HEK293 (cell line): ENCODE data around the gene FOXRED1.

Experiments used
- HOXD13 ChIP-seq: sonication (generic); formaldehyde crosslinking; IDR thresholded peaks from 2 replicates; pipeline ENCODE4 v1.8.0; 2022; ENCODE audit warnings: missing genetic modification reagents, borderline replicate concordance
- TCF7L2 ChIP-seq: IDR thresholded peaks from 2 replicates; pipeline ENCODE4 v1.6.1; 2011; ENCODE audit warnings: low read depth, mild to moderate bottlenecking, inconsistent platforms, low read length, moderate library complexity, borderline replicate concordance
- ZNF112 ChIP-seq: fragments of 450-650 bp; formaldehyde crosslinking; IDR thresholded peaks from 2 replicates; pipeline ENCODE4 v1.5.0; 2017; ENCODE audit warnings: missing biosample characterization, missing genetic modification characterization
- ZNF335 ChIP-seq: fragments of 450-650 bp; formaldehyde crosslinking; conservative IDR thresholded peaks from 2 replicates; pipeline ENCODE4 v1.5.1; 2016; ENCODE audit warnings: missing biosample characterization, missing genetic modification characterization
- ZNF626 ChIP-seq: fragments of 450-650 bp; sonication (Bioruptor Pico); formaldehyde crosslinking; IDR thresholded peaks from 2 replicates; pipeline ENCODE4 v1.5.1; 2018; ENCODE audit warnings: missing biosample characterization, missing genetic modification characterization, inconsistent platforms
- TF ChIP-seq, protein P1 (sequence below): fragments of 450-650 bp; formaldehyde crosslinking; IDR thresholded peaks from 2 replicates; pipeline ENCODE4 v1.5.1; 2016; ENCODE audit warnings: missing biosample characterization, missing genetic modification characterization
- TF ChIP-seq, protein P2 (sequence below): fragments of 450-650 bp; formaldehyde crosslinking; IDR thresholded peaks from 2 replicates; pipeline ENCODE4; 2016; ENCODE audit warnings: missing biosample characterization, missing genetic modification characterization
- TF ChIP-seq, protein P3 (sequence below): fragments of 450-650 bp; formaldehyde crosslinking; IDR thresholded peaks from 2 replicates; pipeline ENCODE4 v1.5.1; 2016; ENCODE audit warnings: missing biosample characterization, missing genetic modification characterization
- TF ChIP-seq, protein P4 (sequence below): fragments of 450-650 bp; formaldehyde crosslinking; IDR thresholded peaks from 2 replicates; pipeline ENCODE4 v1.5.1; 2016; ENCODE audit warnings: missing biosample characterization, missing genetic modification characterization

DNA sequence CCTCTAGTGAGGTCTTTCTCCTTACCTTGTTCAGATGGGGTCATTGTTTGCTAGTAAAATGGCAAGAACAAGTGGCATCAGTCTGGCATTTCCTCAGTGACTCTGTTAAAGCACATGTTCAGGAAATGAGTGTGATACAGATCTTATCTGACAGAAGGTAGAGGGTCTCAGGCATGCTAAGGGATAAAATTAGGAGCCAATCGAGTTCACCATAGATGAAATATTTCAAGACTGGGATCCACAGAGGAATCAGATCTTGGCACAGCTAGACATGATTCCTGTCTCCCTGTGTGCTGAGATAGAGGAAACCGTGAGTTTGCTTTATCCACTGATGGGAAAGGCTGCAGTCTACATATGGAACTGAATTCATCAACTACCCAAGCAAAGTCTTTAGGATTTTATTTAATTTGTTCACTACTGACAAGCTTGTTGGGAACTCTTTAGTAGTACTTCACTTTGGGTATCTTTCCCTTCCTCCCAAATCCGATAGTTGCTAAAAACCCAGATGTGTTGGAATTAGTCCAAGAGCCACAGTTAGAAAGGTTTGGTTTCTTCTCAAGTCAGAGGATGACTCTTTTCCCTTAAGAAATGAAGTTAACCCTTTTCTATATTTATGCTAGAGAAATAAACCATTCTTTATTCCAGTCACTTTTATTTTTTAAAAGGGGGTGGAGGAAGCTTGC is 39.0 kb upstream of the FOXRED1 start:
- TF ChIP-seq, protein P1, sequence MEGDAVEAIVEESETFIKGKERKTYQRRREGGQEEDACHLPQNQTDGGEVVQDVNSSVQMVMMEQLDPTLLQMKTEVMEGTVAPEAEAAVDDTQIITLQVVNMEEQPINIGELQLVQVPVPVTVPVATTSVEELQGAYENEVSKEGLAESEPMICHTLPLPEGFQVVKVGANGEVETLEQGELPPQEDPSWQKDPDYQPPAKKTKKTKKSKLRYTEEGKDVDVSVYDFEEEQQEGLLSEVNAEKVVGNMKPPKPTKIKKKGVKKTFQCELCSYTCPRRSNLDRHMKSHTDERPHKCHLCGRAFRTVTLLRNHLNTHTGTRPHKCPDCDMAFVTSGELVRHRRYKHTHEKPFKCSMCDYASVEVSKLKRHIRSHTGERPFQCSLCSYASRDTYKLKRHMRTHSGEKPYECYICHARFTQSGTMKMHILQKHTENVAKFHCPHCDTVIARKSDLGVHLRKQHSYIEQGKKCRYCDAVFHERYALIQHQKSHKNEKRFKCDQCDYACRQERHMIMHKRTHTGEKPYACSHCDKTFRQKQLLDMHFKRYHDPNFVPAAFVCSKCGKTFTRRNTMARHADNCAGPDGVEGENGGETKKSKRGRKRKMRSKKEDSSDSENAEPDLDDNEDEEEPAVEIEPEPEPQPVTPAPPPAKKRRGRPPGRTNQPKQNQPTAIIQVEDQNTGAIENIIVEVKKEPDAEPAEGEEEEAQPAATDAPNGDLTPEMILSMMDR = no peak
- TF ChIP-seq TCF7L2 (no peak), ZNF335 (no peak), HOXD13 (CRISPR knock-in tag) (no peak), ZNF112 (tag by site-specific recombination) (no peak), ZNF626 (tag by site-specific recombination) (no peak)
- TF ChIP-seq, protein P2, sequence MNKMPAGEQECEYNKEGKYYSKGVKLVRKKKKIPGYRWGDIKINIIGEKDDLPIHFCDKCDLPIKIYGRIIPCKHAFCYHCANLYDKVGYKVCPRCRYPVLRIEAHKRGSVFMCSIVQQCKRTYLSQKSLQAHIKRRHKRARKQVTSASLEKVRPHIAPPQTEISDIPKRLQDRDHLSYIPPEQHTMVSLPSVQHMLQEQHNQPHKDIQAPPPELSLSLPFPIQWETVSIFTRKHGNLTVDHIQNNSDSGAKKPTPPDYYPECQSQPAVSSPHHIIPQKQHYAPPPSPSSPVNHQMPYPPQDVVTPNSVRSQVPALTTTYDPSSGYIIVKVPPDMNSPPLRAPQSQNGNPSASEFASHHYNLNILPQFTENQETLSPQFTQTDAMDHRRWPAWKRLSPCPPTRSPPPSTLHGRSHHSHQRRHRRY (tag by site-specific recombination) = no peak
- TF ChIP-seq, protein P3, sequence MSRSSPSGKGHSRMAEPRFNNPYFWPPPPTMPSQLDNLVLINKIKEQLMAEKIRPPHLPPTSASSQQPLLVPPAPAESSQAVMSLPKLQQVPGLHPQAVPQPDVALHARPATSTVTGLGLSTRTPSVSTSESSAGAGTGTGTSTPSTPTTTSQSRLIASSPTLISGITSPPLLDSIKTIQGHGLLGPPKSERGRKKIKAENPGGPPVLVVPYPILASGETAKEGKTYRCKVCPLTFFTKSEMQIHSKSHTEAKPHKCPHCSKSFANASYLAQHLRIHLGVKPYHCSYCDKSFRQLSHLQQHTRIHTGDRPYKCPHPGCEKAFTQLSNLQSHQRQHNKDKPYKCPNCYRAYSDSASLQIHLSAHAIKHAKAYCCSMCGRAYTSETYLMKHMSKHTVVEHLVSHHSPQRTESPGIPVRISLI (tag by site-specific recombination) = no peak
- TF ChIP-seq, protein P4, sequence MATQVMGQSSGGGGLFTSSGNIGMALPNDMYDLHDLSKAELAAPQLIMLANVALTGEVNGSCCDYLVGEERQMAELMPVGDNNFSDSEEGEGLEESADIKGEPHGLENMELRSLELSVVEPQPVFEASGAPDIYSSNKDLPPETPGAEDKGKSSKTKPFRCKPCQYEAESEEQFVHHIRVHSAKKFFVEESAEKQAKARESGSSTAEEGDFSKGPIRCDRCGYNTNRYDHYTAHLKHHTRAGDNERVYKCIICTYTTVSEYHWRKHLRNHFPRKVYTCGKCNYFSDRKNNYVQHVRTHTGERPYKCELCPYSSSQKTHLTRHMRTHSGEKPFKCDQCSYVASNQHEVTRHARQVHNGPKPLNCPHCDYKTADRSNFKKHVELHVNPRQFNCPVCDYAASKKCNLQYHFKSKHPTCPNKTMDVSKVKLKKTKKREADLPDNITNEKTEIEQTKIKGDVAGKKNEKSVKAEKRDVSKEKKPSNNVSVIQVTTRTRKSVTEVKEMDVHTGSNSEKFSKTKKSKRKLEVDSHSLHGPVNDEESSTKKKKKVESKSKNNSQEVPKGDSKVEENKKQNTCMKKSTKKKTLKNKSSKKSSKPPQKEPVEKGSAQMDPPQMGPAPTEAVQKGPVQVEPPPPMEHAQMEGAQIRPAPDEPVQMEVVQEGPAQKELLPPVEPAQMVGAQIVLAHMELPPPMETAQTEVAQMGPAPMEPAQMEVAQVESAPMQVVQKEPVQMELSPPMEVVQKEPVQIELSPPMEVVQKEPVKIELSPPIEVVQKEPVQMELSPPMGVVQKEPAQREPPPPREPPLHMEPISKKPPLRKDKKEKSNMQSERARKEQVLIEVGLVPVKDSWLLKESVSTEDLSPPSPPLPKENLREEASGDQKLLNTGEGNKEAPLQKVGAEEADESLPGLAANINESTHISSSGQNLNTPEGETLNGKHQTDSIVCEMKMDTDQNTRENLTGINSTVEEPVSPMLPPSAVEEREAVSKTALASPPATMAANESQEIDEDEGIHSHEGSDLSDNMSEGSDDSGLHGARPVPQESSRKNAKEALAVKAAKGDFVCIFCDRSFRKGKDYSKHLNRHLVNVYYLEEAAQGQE (tag by site-specific recombination) = no peak
